ENCODE measurements around the gene MIGA1.

MIGA1 gene

DNA sequence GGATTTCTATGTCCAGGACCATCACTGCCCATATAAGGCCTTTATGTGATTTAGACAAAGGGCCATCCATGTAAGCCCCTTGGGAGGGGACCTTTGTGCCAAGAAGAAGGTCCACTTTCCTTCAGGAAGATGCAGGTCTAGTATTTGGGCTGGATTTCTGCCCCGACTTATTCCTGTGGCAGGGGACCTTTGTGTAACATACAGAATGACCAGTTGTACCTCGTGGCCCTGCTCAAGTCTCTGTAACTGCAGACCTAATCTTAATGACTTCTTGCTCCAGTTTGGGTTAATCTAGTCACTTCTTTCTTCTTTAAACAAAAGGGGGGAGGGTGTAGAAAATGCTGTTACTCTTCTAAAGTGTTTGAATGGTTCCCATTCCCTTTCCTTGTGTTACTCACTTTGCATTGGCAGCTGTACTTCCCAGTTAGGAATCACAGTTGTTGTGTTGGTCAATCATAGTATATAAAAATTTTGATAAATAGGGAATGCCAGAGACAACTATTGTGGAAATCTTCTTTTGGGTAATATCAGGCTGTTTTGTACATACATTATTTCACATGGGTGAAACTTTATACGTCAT is 54.2 kb downstream of the MIGA1 start:
- DNase-seq = no peak
- in situ Hi-C loops (cut with MboI; ENCODE audit: low pct_unique_long_range_greater_than_20kb, low sequenced_read_pairs) = no loop called here

DNA sequence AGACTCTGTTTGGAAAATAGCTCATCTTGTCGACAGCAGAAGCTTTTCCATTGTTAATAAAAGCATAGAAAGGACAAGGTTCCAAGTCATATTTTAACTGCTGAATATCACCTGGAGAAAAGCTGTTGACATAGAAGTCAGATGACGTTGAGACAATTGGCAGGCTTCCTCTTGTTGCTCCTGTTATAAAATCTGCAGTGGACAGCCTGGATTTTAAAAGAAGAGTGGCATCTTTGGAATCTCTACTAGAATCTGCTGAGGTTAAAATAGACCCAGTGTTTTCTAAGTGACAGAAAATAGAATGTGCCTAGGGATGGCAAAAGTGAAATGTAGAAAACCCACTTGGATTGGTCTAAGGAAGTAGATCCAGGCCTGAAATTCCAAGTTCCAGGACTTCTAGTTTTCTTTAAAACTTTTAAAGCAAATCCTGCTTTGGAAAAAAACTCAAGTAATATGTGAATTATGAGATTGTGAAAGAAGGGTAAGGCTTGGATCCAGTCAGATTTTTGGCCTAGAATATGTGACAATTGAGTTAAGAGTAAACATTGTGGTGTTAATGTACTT is 55.4 kb downstream of the MIGA1 start:
- in situ Hi-C loops (cut with MboI; ENCODE audit: low pct_unique_long_range_greater_than_20kb, low sequenced_read_pairs) = no loop called here
- no peak for DNase-seq

DNA sequence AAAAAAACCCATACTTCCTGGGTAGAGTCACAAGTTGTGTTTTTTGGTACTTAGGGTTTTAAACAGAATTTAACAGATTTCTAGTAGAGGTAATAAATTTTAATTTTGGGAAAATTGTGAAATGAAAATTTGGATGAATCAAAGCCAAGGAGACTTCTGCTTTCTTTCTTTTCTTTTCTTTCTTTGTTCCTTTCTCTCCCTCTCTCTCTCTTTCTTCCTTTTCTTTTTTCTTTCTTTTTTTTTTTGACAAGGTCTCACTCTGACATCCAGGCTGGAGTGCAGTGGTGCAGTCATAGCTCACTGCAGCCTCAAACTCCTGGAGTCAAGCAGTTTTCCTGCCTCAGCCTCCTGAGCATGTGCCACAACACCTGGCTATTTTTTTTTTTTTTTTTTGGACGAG is 62.1 kb downstream of the MIGA1 start:
- no peak for DNase-seq
- in situ Hi-C loops (cut with MboI; ENCODE audit: low pct_unique_long_range_greater_than_20kb, low sequenced_read_pairs) = no loop called here

DNA sequence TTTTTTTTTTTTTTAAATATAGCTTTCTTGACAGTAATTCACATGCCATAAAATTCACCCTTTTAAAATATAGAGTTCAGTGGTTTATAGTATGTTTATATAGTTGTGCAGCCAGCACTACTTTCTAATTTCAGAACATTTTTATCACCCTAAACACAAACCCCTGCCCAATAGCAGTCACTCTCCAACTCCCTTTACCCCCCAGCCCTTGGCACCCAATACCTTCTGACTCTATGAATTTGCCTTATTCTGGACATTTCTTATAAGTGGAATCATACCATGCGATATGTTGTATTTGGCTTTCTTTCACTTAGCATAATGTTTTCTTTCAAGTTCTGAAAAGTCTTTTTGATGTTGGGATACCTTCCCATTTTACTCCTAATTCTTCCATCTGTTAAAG is 66.5 kb downstream of the MIGA1 start:
- in situ Hi-C loops (cut with MboI; ENCODE audit: low pct_unique_long_range_greater_than_20kb, low sequenced_read_pairs) = no loop called here

DNA sequence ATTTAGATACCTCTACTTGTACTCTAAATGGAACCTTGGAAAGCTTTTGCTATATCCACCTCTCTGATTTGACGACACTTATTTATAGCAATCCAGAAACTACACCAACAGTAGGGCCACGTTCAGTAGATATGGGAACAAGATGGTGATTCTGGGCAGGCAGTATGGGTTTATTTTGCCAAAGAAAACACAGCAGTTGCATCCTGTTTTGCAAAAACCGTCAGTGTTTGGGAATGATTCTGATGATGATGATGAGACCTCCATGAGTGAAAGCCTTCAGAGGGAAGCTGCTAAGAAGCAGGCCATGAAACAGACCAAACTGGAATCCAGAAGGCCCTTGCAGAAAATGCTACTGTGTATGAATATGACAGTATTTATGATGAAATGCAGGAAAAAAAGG is 67.5 kb downstream of the MIGA1 start:
- DNase-seq = no peak
- in situ Hi-C loops (cut with MboI; ENCODE audit: low pct_unique_long_range_greater_than_20kb, low sequenced_read_pairs) = no loop called here

More for the DNA sequence above, 66.5 kb downstream of the MIGA1 start:
- DNase-seq = no peak

DNA sequence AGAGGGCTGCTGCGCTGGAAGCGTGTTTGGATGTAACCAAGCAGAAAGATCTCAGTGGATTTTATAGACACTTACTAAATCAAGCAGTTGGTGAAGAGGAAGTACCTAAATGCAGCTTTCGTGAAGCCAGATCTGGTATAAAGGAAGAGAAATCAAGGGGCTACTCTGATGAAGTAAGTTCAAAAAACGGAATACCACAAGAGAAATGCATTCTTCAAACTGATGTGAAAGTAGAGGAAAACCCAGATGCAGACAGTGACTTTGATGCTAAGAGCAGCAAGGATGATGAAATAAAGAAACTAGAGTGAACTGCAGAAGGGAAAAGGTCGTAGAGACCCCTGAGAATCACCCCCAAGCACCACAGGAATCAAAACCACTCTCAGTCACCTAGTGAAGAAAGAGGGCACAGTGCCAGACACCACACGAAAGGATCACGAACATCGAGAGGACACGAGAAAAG is 68.2 kb downstream of the MIGA1 start:
- peak; percentile 55 for DNase-seq
- in situ Hi-C loops (cut with MboI; ENCODE audit: low pct_unique_long_range_greater_than_20kb, low sequenced_read_pairs) = no loop called here

DNA sequence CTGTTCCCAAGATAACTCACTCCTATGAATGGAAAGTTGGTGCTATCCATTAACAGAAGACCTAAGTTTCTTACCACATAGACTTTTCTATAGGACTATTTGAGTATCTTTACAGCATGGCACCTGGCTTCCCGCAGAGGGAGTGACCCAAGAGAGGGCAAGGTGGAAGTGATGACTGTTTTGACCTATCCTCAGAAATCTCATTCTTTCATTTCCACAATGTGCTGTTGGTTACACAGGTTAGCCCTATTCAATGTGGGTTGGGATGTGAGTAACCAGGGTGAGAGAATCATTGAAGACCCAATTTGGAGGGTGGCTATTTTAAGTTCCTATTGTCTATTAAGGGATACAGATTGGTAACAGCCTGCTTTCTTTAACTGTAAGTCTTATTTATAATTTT is 70.6 kb downstream of the MIGA1 start:
- DNase-seq = no peak
- in situ Hi-C loops (cut with MboI; ENCODE audit: low pct_unique_long_range_greater_than_20kb, low sequenced_read_pairs) = no loop called here

DNA sequence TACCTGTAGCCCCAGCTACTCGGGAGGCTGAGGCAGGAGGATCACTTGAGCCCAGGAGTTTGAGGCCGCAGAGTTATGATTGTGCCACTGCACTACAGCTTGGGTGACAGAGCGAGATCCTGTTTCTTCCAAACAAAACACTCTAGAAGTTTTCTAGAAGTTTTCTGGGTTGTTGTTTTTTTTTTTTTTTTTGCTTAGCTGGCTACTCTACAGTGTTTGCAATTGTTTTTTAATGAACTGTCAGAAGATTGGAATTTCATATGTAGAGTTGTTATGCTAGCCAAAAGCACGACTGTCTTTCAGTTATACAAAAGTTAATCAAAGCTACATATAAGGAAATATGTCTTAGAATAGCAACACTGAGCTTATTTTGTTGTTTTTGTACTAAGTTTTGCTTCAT is 78.1 kb downstream of the MIGA1 start:
- no peak for DNase-seq

DNA sequence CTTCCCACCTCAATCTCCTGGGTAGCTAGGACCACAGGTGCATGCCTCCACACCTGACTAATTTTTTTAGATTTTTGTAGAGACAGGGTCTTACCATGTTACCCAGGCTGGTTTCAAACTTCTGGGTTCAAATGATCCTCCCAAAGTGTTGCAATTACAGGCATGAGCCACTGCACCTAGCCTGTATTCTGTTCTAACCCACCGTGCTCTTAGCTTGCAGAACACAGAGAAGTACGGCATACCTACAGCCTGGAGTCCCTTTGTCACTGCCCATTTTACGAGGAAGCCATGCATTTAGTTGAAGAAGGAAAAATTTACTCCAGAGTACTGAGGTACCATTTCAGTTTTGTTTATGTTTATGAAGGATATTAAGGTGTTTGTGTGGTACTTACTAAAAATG is 79.3 kb downstream of the MIGA1 start:
- in situ Hi-C loops (cut with MboI; ENCODE audit: low pct_unique_long_range_greater_than_20kb, low sequenced_read_pairs) = no loop called here

More for the DNA sequence above, 78.1 kb downstream of the MIGA1 start:
- in situ Hi-C loops (cut with MboI; ENCODE audit: low pct_unique_long_range_greater_than_20kb, low sequenced_read_pairs) = no loop called here

DNA sequence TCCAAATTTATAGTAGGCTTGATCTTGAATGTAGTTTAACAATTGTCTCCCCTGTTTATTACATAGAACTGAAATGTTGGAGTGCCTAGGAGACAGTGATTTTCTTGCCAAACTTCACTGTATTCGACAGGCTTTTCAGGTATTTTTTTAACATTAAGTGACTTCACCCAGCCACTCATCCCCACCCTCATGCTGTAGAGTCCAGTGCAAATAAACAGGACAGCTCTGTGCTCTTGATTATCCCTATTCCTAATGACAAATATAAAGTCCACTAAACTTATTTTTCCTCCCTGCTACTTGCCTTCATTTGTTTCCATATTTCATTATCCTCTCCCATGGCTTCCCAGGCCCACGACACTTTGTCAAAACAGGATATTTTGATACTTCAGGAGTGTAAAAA is 79.8 kb downstream of the MIGA1 start:
- in situ Hi-C loops (cut with MboI; ENCODE audit: low pct_unique_long_range_greater_than_20kb, low sequenced_read_pairs) = no loop called here
- DNase-seq = no peak

More for the DNA sequence above, 79.3 kb downstream of the MIGA1 start:
- DNase-seq = no peak

DNA sequence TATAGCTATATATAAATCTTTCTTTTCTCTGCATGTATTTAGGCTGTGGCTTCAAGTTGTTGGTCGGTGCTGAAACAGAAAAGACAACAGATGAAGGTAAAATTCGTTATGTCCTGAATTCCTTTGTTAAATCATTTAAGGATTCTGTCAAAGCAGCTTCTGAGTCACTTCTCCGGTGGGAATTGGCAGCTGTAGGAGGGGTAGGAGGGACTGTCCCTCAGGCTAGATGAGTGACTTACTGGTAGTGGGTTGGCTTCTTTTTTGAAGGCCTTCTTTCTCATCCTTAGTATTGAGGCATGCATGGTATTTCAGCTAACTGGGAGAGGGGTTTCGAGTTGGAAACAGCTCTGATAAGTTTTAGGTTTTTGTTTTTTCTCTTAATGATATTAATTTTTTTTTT is 86.8 kb downstream of the MIGA1 start:
- DNase-seq = no peak
- in situ Hi-C loops (cut with MboI; ENCODE audit: low pct_unique_long_range_greater_than_20kb, low sequenced_read_pairs) = no loop called here

DNA sequence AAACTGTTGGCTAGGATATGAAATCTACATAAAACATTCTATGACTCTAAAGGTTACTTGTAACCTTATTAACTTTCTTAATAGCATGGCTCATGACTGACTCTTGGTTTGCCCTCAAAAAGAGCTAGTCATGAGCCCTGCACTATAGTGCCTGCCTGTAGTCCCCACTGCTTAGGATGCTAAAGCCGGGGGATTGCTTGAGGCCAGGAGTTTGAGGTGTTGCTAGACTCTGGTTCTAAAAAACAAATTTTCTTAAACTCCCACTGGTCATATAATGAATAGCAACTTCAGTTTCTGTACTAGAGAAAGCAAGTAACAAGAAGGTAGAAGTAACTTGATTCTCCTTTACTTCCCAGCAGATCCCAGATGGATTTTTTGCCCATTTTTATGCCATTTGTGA is 93.2 kb downstream of the MIGA1 start:
- DNase-seq = no peak
- in situ Hi-C loops (cut with MboI; ENCODE audit: low pct_unique_long_range_greater_than_20kb, low sequenced_read_pairs) = no loop called here

DNA sequence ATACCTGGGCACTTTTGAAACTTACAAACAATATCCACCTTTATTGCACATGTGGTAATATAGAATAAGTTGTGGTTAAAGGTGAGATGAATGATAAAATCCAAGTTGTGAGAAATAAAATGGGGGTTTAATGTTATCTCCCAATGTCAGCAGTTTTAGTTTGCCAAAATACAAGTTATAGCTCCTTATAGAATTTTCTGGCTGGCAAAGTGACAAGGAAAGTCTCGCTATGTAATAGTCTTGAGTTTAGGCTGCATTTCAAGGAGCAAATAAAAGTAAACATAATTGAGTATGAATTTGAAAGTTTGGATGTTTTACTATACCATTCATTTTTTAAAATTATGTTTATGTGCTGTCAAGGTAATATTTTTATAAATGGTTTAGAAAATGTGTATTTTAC is 94.0 kb downstream of the MIGA1 start:
- in situ Hi-C loops (cut with MboI; ENCODE audit: low pct_unique_long_range_greater_than_20kb, low sequenced_read_pairs) = no loop called here
- no peak for DNase-seq

DNA sequence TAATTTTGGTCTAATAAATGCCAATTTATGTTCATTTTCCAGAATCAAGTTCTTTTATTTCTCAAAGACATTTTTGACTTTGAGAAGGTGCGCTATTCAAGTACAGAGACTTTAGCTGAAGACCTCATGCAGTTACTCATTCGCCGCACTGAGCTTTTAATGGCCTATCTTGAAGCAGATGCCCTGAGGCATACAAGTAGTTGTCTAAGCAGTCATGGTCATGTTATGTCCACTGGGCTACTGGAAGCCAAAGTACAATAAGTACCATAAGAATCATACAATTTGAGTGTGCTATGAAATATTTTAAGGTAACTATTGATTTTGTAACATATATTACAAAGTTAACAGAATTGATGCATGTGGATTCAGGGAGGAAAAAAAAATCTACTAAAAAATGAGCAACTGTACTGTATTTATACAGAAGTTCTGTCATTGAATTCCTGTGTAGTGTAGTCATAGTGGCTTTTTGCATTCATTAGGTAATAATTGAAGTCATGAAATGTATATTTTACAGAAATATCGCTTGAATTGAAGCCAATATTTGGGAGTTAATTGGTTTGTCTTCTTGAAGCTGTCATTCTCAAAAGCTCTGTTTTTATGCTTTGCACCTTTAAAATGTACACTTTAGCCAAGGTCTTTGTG is 95.5 kb downstream of the MIGA1 start:
- DNase-seq = no peak
- in situ Hi-C loops (cut with MboI; ENCODE audit: low pct_unique_long_range_greater_than_20kb, low sequenced_read_pairs) = no loop called here

DNA sequence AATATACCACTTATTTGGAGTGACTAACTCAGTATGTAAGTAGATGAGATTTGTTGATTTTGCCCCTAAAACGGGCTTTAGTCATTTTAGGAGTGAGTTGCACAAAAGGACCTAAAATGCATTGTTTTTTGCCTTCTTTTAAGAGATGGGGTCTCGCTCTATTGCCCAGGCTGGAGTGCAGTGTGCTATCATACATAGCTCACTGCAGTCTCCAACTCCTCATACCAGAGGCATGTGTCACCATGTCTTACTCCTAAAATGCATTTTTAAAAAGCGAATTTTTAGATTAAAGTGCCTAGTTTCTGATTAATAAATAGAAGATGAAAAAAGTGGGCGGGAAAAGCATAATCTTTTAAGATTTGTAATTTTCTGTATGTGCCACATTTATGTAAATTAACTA is 97.4 kb downstream of the MIGA1 start:
- no peak for DNase-seq
- in situ Hi-C loops (cut with MboI; ENCODE audit: low pct_unique_long_range_greater_than_20kb, low sequenced_read_pairs) = no loop called here

DNA sequence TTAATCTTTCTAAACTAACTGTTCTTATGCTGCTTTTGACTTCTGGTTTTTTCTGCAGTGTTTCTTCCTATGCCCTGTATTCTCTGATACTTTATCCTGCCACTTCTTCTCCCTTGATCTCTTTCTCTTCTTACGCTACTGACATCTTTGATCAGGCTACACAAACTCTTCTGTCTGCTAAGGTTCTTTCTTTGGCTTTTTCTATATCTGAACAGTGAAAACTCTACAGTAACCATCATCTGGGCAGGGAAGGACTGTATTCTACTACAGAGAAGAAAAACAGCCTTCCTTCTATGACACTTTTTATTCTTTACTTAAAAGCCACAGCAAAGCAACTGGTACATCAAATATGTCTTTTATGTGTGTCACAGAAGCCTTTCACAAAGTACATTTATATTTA is 101.6 kb downstream of the MIGA1 start:
- in situ Hi-C loops (cut with MboI; ENCODE audit: low pct_unique_long_range_greater_than_20kb, low sequenced_read_pairs) = no loop called here
- no peak for DNase-seq

DNA sequence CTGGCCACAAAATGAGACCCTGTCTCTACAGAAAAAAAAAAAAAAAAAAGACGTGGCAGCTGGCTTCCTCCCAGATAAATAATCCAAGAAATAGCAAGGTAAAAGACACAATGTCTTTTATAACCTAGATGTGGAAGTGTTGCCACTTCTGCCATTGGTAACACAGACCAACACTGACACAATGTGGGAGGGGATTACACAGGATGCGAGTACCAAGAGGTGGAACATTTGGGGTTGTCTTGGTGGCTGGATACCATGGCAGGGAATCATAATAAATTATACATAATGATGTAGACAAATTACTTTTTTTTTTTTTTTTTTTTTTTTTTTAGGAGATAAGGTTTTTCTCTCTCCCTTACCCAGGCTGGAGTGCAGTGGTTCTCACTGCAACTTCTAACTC is 103.0 kb downstream of the MIGA1 start:
- no peak for DNase-seq
- in situ Hi-C loops (cut with MboI; ENCODE audit: low pct_unique_long_range_greater_than_20kb, low sequenced_read_pairs) = no loop called here

DNA sequence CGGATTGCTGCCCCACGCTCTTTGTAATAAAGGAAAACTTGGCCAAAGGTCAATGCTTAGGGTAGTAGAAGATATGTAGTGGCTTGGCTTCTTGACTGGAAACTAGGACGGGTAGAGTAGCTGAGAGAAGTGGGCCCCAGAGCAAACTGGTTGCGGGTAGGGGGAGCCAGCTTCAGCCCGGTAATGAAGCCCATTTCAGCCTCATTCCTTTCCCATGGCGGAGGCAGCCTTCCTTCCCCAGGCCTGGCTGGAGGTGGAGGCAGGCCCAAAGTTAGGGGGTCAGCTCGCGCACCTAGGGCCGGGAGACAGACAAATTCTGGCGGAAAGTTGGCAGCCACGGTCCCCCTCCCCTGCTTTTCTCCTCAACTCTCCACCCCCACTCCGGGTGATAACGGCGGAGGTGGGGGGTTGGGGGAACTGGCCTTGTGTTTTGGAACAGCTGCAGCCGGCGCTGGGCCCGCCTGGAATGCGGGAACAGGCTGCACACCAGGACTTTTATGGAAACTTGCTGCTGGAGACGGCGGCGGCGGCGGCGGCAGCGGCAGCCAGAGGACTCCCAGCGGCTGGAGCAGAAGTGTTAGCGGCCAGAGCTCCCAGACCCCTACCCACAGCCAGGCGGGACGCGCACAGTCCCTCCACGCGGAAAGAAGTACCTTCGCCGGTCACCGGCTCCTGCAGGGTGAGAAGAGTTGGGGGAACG is 108.8 kb downstream of the MIGA1 start, which contains the start of gene NEXN:
TSS of gene NEXN (plus strand) at position 544 of the 700 bp plus-strand sequence. CDS start 27,483 bp downstream, outside the sequence.
- peak; percentile 75 for DNase-seq
- in situ Hi-C loops (cut with MboI; ENCODE audit: low pct_unique_long_range_greater_than_20kb, low sequenced_read_pairs) = no loop called here

DNA sequence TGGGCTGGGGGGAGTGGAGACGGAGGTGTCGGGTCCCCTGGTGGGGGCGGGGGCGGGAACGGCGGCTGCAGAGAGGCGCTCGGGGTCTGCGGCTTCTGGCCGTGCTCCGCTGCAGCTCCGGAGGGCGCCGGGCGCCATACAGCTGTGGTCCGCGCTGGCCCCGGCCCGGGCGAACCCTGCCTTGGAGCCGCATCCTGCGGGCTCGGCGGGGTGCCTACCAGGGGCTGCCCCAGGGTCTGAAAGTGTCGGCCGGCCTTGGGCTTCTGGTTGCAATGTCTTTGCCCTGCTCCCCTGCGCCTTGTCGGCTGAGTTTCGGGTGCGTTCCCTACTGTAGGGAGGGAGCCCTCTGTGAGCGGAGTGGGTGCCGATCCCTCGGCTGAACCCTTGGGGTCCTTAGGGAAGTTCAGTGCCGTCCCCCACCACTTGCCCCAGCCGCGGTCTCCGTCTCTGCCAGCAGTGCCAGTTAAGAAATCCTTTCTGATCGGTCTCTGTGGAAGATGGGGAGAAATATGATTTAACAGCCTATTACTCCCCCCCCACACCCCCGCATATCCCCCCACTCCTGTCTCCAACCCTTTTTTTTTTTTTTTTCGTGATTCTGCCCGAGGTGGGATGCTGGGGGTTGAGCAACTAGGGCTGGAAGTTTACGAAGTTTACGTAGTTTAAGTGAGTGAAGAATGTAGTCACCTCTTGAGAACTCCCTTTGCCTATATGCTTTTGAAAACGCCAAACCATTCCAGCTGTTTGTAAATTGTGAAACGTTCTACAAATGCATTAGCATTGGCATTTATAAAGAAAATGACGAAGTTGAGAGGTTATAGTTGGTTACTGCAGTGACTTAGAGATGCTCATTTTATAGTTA is 109.6 kb downstream of the MIGA1 start:
- in situ Hi-C loops (cut with MboI; ENCODE audit: low pct_unique_long_range_greater_than_20kb, low sequenced_read_pairs) = no loop called here
- DNase-seq = peak; percentile 71
